ENCODE results near the gene CCDC30.

CCDC30 gene

GRCh38 chr1:42456010-42456753 is 6.9 kb upstream of the CCDC30 start, which contains the start of the genes PPCS and ZMYND12:
TSS of gene PPCS (plus strand) at chr1:42456543. CDS start at chr1:42456566, 23 bp downstream.
TSS of gene ZMYND12 (minus strand) at chr1:42456022. CDS start at chr1:42455997, 25 bp downstream.
- peak; percentile 95 for DNase-seq (ENCODE audit: low read depth)
- peak within 1 kb of the TSS; percentile 90 for H3K4me3 ChIP-seq (ENCODE audit: low read depth, low read length)
- TF ChIP-seq CTCF (IDR thresholded peaks at IDR 0.05; ENCODE audit: low read depth, low read length) (no peak), MYC (IDR thresholded peaks at IDR 0.05; ENCODE audit: low read depth, low read length) (peak; percentile 86), POLR2A (IDR thresholded peaks at IDR 0.05; ENCODE audit: extremely low read depth, insufficient read length) (peak; percentile 84), MAX (IDR thresholded peaks at IDR 0.05; ENCODE audit: low read depth, low read length) (peak; percentile 90)

GRCh38 chr1:42456754-42457089 is 6.4 kb upstream of the CCDC30 start:
- no peak for TF ChIP-seq POLR2A (IDR thresholded peaks at IDR 0.05; ENCODE audit: extremely low read depth, insufficient read length)
- TF ChIP-seq CTCF (IDR thresholded peaks at IDR 0.05; ENCODE audit: low read depth, low read length) = no peak
- no peak for TF ChIP-seq MAX (IDR thresholded peaks at IDR 0.05; ENCODE audit: low read depth, low read length)
- TF ChIP-seq MYC (IDR thresholded peaks at IDR 0.05; ENCODE audit: low read depth, low read length) = no peak
- H3K4me3 ChIP-seq (ENCODE audit: low read depth, low read length) = peak overlapping the region; percentile 90
- peak; percentile 83 for DNase-seq (ENCODE audit: low read depth)

DNA sequence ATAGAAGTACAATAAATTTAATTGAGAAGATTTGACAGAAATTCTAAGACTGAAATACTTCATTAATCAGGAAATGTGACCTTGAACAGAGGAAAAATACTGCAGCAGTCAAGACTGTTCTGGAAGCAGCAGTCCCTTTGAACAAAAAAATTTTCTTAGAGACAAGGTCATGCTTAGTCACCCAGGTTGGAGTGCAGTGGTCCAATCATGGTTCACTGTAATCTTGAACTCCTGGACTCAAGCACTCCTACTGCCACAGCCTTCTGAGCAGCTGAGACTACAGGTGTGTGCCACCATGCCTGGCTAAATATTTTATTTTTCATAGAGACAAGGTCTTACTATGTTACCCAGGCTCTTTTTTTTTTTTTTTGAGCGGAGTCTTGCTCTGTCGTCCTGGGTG is 1.9 kb upstream of the CCDC30 start:
- TF ChIP-seq POLR2A (IDR thresholded peaks at IDR 0.05; ENCODE audit: extremely low read depth, insufficient read length) (no peak), CTCF (IDR thresholded peaks at IDR 0.05; ENCODE audit: low read depth, low read length) (no peak), MAX (IDR thresholded peaks at IDR 0.05; ENCODE audit: low read depth, low read length) (no peak), MYC (IDR thresholded peaks at IDR 0.05; ENCODE audit: low read depth, low read length) (no peak)
- no peak overlapping the region for H3K4me3 ChIP-seq (ENCODE audit: low read depth, low read length)
- no peak for DNase-seq (ENCODE audit: low read depth)

- no peak for DNase-seq (ENCODE audit: low read depth)
- no peak overlapping the region for H3K4me3 ChIP-seq (ENCODE audit: low read depth, low read length)
- TF ChIP-seq CTCF (IDR thresholded peaks at IDR 0.05; ENCODE audit: low read depth, low read length) (no peak), MAX (IDR thresholded peaks at IDR 0.05; ENCODE audit: low read depth, low read length) (no peak), MYC (IDR thresholded peaks at IDR 0.05; ENCODE audit: low read depth, low read length) (no peak), POLR2A (IDR thresholded peaks at IDR 0.05; ENCODE audit: extremely low read depth, insufficient read length) (no peak)
Measured at GRCh38 chr1:42463921-42464320, 835 bp downstream of the CCDC30 start.

DNA sequence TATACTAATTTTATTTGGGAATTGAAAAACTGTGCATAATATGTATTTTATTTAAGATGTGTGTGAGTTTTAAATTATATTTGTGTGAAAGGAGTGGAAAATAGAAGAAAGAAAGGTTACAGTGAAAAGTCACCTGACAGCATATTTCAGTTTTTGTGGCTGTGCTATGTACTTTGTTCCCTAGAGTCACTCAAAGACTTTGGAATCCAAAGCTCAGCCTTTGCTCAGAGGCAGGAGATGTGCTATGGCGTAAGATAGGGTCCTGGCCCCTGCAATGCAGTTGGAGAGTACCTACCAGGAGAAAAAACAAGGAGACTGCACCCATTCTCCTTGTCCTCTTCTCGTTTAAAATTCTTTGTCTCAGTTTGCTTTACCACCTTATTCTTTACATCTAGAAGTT is 2.9 kb downstream of the CCDC30 start:
- no peak for DNase-seq (ENCODE audit: low read depth)
- no peak overlapping the region for H3K4me3 ChIP-seq (ENCODE audit: low read depth, low read length)
- no peak for TF ChIP-seq POLR2A (IDR thresholded peaks at IDR 0.05; ENCODE audit: extremely low read depth, insufficient read length)
- TF ChIP-seq MAX (IDR thresholded peaks at IDR 0.05; ENCODE audit: low read depth, low read length) = no peak
- TF ChIP-seq CTCF (IDR thresholded peaks at IDR 0.05; ENCODE audit: low read depth, low read length) = no peak
- TF ChIP-seq MYC (IDR thresholded peaks at IDR 0.05; ENCODE audit: low read depth, low read length) = no peak
